GM12878 (cell line): Measurements from ENCODE around the gene IL4I1. TPM values are rescaled to one million over a fixed set of nuclear protein-coding genes. Genes with fewer than 3 reads are reported as not detected.
A peak's percentile ranks its signal among the peaks of the same experiment; 100 is the strongest.

Source experiments
- ATAC-seq: fragments of 200-7000 bp; cut with Tn5 transposase; 3 replicates; pipeline ENCODE4 v1.9.1; 2020; ENCODE audit warnings: mild to moderate bottlenecking, moderate library complexity
- BruUV-seq: library from RNA; stranded (reverse); fragments of 400-500 nt; replicated peaks from 2 replicates; lab custom pipeline; 2021; lab: Mats Ljungman, UMichigan
- CTCF ChIA-PET: fragments of 300-600 bp; sonication (Branson Sonifier 250); formaldehyde crosslinking; extraction: SDS; loops from one replicate; lab custom pipeline; 2021; ENCODE audit warnings: inconsistent platforms; lab: Yijun Ruan, JAX
- POLR2A ChIA-PET: fragments of 350-600 bp; formaldehyde crosslinking; extraction: SDS; loops from one replicate; lab custom pipeline; 2021; ENCODE audit warnings: inconsistent platforms; lab: Charles Lee
- RAD21 ChIA-PET: fragments of 300-600 bp; sonication (Branson Sonifier 250); formaldehyde crosslinking; loops from one replicate; lab custom pipeline; 2023; ENCODE audit warnings: antibody characterized with exemption; ENCODE audit not compliant: unreplicated experiment; lab: Charles Lee
- SMC1A ChIA-PET: fragments of 300-600 bp; sonication (Branson Sonifier 250); formaldehyde crosslinking; loops from one replicate; lab custom pipeline; 2023; ENCODE audit not compliant: unreplicated experiment, uncharacterized antibody; lab: Charles Lee
- DNase-seq: peaks from one replicate; pipeline ENCODE4 v3.0.0-alpha.2; 2011; ENCODE audit warnings: low read depth, low spot score
- FAIRE-seq: peaks from 3 replicates; lab custom pipeline; 2011; peaks lifted over from hg19 to GRCh38; lab: Jason Lieb, UNC
- H2AFZ ChIP-seq: 2 replicates; pipeline ENCODE4 v1.6.0; 2011; ENCODE audit warnings: low read depth, low read length, control low read depth; ENCODE audit not compliant: control insufficient read depth
- H3K27ac ChIP-seq: 2 replicates; pipeline ENCODE4 v1.5.1; 2011; ENCODE audit warnings: control low read depth; ENCODE audit not compliant: control insufficient read depth, insufficient read depth
- H3K27me3 ChIP-seq, 2 experiments: replicated peaks in 1 of 2; 2 replicates each; pipeline versions ENCODE4 v1.6.0 to v1.6.1; 2011; ENCODE audit warnings: low read length in 1 of 2; ENCODE audit not compliant: control insufficient read depth in 2 of 2, insufficient read depth in 2 of 2
- H3K36me3 ChIP-seq, 2 experiments: 2 replicates each; pipeline ENCODE4 v1.5.1; 2011; ENCODE audit warnings: low read length in 1 of 2; ENCODE audit not compliant: control insufficient read depth in 2 of 2, insufficient read depth in 2 of 2
- H3K4me1 ChIP-seq: 2 replicates; pipeline ENCODE4 v1.6.1; 2011; ENCODE audit warnings: mild to moderate bottlenecking, low read length, moderate library complexity, mixed read lengths; ENCODE audit not compliant: control insufficient read depth, insufficient read depth
- H3K4me2 ChIP-seq: 2 replicates; pipeline ENCODE4 v1.6.0; 2011; ENCODE audit warnings: control low read depth; ENCODE audit not compliant: control insufficient read depth, insufficient read depth
- H3K4me3 ChIP-seq: fragments of 200-600 bp; sonication (generic); 2 replicates; pipeline ENCODE4 v1.5.1; 2016
- H3K79me2 ChIP-seq: 2 replicates; pipeline ENCODE4 v1.6.0; 2011; ENCODE audit warnings: low read length; ENCODE audit not compliant: control insufficient read depth, insufficient read depth
- H3K9ac ChIP-seq: 2 replicates; pipeline ENCODE4 v1.8.0; 2011; ENCODE audit warnings: low read length, control low read depth, mixed read lengths; ENCODE audit not compliant: control insufficient read depth, insufficient read depth
- H3K9me3 ChIP-seq: replicated peaks from 3 replicates; pipeline ENCODE4 v1.5.1; 2011; ENCODE audit warnings: mild to moderate bottlenecking, low read length; ENCODE audit not compliant: control insufficient read depth, insufficient read depth
- H4K20me1 ChIP-seq: 2 replicates; pipeline ENCODE4 v1.6.0; 2011; ENCODE audit not compliant: control insufficient read depth, insufficient read depth
- BACH1 ChIP-seq: fragments of 450-650 bp; IDR thresholded peaks from 2 replicates; pipeline ENCODE4 v1.6.1; 2017; ENCODE audit warnings: mild to moderate bottlenecking, borderline replicate concordance
- IKZF2 ChIP-seq, 2 experiments: fragments of 450-650 bp; IDR thresholded peaks; 2 replicates each; pipeline ENCODE4 v1.6.1; 2017; ENCODE audit warnings: mild to moderate bottlenecking in 2 of 2, moderate library complexity in 2 of 2
- MTA3 ChIP-seq: IDR thresholded peaks from 2 replicates; pipeline ENCODE4 v1.6.1; 2012; ENCODE audit warnings: low read length, inconsistent platforms, borderline replicate concordance
- POLR2AphosphoS5 ChIP-seq: IDR thresholded peaks from 2 replicates; pipeline ENCODE4 v1.6.1; 2011; ENCODE audit warnings: mild to moderate bottlenecking, low read length, inconsistent platforms
- ZBED1 ChIP-seq: IDR thresholded peaks from 2 replicates; pipeline ENCODE4 v1.6.1; 2016; ENCODE audit warnings: borderline replicate concordance
- WGBS: methylation state at CpG from one replicate; pipeline ENCODE4 v1.1.6; 2016; ENCODE audit warnings: low lambda C conversion rate; ENCODE audit not compliant: insufficient replicate concordance, insufficient coverage; ENCODE audit errors: missing lambda C conversion rate; 5-methylcytosine and 5-hydroxymethylcytosine counted together
- in situ Hi-C: fragments of 300-500 bp; cut with MboI; formaldehyde crosslinking; loops from 9 replicates; pipeline ENCODE4 v1.14.3; 2018; ENCODE audit warnings: mixed read lengths
- intact Hi-C: fragments of 100-400 bp; cut with micrococcal nuclease; formaldehyde crosslinking; loops from one replicate; pipeline ENCODE4 v1.14.2; 2022; ENCODE audit not compliant: unreplicated experiment
- polyA plus RNA-seq, 11 experiments: library from polyadenylated mRNA; depleted of rRNA in 4 of 11; unstranded in 6 of 11; stranded (reverse) in 5 of 11; fragments of >200 nt; fragmentation: Nextera tagmentation in 4 of 11; fragmentation: Illumina TruSeq in 1 of 11; extraction: Ambion mirVana in 4 of 11; extraction: Trizol in 1 of 11; gene quantifications; 1 replicate in 1 of 11; 2 replicates in 10 of 11; pipeline versions ENCODE4 v1.2.1 to v1.2.3, GENCODE V29; 2011 to 2016; ENCODE audit warnings: inconsistent platforms in 2 of 11, missing spikeins in 2 of 11, low read depth in 1 of 11
- total RNA-seq, 4 experiments: library from RNA; depleted of rRNA in 3 of 4; stranded (reverse); fragments of >200 nt in 3 of 4; fragmentation: Illumina TruSeq in 1 of 4; extraction: Trizol in 1 of 4; gene quantifications; 2 replicates each; pipeline versions ENCODE4 v1.2.1 to v1.2.3, GENCODE V29; 2013 to 2021

Gene IL4I1
- total and polyA plus RNA-seq, 10 of the 15 experiments (the other 5 are each of a cell fraction or from before 2014, with no cell fraction given) = 0.62 to 83.8 (median 42.8) TPM

DNA sequence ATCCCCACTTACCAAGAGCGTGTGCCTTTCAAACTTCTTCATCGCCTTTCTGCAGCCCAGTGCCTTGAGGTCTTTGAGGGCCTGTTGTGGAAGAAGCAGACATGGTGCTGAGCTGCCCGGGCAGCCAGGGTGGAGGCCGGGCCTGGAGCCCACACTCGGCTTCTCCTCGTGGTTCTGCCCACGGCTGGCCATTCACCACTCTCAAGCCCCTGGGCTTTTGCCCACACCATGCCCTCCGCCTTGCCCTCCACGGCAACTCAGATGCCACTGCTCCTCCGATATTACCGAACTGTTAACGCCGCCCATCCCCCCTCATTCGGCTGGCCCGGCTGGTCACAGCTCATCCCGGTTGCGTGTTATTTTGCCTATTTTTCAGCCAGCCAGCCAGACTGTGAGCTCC, 5.3 kb downstream of the IL4I1 start:
- H4K20me1 ChIP-seq = no peaks in the 10 kb centered on the region
- no peak overlapping the region for H3K27ac ChIP-seq
- no peaks in the 10 kb centered on the region for H3K27me3 ChIP-seq
- ChIA-PET RAD21 (interaction anchor here (0.7 to 2.5 kb wide), 4 partner anchors 20 to 125 kb away, joined by 3 to 14 read pairs (median 4); partner anchors contain the start of gene AP2A1), CTCF (interaction anchor here (1.0 to 1.4 kb wide), 3 partner anchors 20 to 39 kb away, joined by 3 to 4 read pairs (median 3); no protein-coding TSS in a partner anchor), SMC1A (interaction anchor here (0.8 to 7.3 kb wide), 2 partner anchors 28 to 36 kb away, joined by 3 to 78 read pairs; partner anchors contain the start of genes ATF5 and NUP62), POLR2A (interaction anchor here (0.7 to 1.5 kb wide), 10 partner anchors 9 to 219 kb away, joined by 3 to 6 read pairs (median 4); partner anchors contain the start of genes AKT1S1, ATF5 and NUP62)
- no peaks in the 10 kb centered on the region; the same call in 2 of the 3 replicates for H3K9me3 ChIP-seq
- no peak for DNase-seq
- BruUV-seq = TSS peak; percentile 37
- peak overlapping the region; percentile 49; the same call in 1 of the 2 replicates for H3K4me2 ChIP-seq
- 81% methylated on average over 17 of the region's 17 CpGs for WGBS
- intact Hi-C loops (no loop called here), in situ Hi-C loops (loop anchor here (25.0 kb wide), 1 partner anchor 1254 kb away; the partner anchor contains the start of genes CA11 and DBP)
- no peak overlapping the region for H3K9ac ChIP-seq
- TF ChIP-seq IKZF2 (IDR thresholded peaks at IDR 0.05) (no peak), BACH1 (peak; percentile 43; the same call in 1 of the 2 replicates), MTA3 (no peak), POLR2AphosphoS5 (peak; percentile 57; the same call in 1 of the 2 replicates), ZBED1 (no peak)
- no peak for ATAC-seq
- peaks cover 43% of the 10 kb centered on the region for H3K79me2 ChIP-seq
- H3K4me1 ChIP-seq = peaks cover 38% of the 10 kb centered on the region
- H3K36me3 ChIP-seq = peaks cover 0 to 9% of the 10 kb centered on the region in 2 experiments; a peak in 3 of 4 replicates
- no peak for FAIRE-seq
- H3K4me3 ChIP-seq = no peak overlapping the region; the same call in 1 of the 2 replicates
- no peak overlapping the region for H2AFZ ChIP-seq
